Liver (tissue), 2 donors: ENCODE measurements around the gene SIK2.
A peak's percentile ranks its signal among the peaks of the same experiment; 100 is the strongest.

Source experiments
- TF ChIP-seq, protein P1 (sequence below): fragments of 150-350 bp; IDR thresholded peaks from 2 replicates; pipeline ENCODE4 v1.5.1; 2017; ENCODE audit warnings: improper control_type of control experiment, low read depth, low read length; ENCODE audit not compliant: missing input control
- TF ChIP-seq, protein P2 (sequence below): IDR thresholded peaks from 2 replicates; pipeline ENCODE4 v1.6.1; 2016; ENCODE audit warnings: antibody characterized with exemption, mild to moderate bottlenecking
- donor health status: healthy.

DNA sequence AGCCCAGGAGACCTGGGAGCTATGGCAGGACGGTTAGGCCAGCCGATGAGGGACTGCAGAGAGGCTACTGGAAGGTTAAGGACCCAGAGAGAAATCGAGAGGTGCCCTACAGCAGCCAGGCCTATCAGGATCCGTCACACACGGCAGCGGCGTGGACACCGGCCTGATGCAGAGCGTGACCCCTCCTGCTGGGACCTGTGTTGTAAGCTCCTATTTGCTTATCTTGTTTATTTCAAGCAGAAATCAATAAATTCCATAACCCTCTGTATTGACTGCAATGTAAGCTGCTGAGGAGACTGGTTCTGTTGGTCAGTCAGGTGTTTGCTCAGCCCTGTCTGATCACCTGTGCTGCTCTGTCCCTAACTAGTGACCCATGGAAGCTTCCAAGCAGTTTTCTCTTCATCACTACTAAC, 124.1 kb downstream of the SIK2 start:
- TF ChIP-seq, protein P1, sequence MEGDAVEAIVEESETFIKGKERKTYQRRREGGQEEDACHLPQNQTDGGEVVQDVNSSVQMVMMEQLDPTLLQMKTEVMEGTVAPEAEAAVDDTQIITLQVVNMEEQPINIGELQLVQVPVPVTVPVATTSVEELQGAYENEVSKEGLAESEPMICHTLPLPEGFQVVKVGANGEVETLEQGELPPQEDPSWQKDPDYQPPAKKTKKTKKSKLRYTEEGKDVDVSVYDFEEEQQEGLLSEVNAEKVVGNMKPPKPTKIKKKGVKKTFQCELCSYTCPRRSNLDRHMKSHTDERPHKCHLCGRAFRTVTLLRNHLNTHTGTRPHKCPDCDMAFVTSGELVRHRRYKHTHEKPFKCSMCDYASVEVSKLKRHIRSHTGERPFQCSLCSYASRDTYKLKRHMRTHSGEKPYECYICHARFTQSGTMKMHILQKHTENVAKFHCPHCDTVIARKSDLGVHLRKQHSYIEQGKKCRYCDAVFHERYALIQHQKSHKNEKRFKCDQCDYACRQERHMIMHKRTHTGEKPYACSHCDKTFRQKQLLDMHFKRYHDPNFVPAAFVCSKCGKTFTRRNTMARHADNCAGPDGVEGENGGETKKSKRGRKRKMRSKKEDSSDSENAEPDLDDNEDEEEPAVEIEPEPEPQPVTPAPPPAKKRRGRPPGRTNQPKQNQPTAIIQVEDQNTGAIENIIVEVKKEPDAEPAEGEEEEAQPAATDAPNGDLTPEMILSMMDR, result no peak
- TF ChIP-seq, protein P2, sequence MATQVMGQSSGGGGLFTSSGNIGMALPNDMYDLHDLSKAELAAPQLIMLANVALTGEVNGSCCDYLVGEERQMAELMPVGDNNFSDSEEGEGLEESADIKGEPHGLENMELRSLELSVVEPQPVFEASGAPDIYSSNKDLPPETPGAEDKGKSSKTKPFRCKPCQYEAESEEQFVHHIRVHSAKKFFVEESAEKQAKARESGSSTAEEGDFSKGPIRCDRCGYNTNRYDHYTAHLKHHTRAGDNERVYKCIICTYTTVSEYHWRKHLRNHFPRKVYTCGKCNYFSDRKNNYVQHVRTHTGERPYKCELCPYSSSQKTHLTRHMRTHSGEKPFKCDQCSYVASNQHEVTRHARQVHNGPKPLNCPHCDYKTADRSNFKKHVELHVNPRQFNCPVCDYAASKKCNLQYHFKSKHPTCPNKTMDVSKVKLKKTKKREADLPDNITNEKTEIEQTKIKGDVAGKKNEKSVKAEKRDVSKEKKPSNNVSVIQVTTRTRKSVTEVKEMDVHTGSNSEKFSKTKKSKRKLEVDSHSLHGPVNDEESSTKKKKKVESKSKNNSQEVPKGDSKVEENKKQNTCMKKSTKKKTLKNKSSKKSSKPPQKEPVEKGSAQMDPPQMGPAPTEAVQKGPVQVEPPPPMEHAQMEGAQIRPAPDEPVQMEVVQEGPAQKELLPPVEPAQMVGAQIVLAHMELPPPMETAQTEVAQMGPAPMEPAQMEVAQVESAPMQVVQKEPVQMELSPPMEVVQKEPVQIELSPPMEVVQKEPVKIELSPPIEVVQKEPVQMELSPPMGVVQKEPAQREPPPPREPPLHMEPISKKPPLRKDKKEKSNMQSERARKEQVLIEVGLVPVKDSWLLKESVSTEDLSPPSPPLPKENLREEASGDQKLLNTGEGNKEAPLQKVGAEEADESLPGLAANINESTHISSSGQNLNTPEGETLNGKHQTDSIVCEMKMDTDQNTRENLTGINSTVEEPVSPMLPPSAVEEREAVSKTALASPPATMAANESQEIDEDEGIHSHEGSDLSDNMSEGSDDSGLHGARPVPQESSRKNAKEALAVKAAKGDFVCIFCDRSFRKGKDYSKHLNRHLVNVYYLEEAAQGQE, result peak; percentile 89
